Measurements from ENCODE around the gene AGBL4. TPM values are rescaled to one million over a fixed set of nuclear protein-coding genes. Genes with fewer than 3 reads are reported as not detected.

Gene AGBL4
- total RNA-seq, 6 experiments from 2014 or later = 0.06 to 1.8 (median 0.93) TPM

- no peak for TF ChIP-seq POLR2A (IDR thresholded peaks at IDR 0.05)
- TF ChIP-seq, protein P1, sequence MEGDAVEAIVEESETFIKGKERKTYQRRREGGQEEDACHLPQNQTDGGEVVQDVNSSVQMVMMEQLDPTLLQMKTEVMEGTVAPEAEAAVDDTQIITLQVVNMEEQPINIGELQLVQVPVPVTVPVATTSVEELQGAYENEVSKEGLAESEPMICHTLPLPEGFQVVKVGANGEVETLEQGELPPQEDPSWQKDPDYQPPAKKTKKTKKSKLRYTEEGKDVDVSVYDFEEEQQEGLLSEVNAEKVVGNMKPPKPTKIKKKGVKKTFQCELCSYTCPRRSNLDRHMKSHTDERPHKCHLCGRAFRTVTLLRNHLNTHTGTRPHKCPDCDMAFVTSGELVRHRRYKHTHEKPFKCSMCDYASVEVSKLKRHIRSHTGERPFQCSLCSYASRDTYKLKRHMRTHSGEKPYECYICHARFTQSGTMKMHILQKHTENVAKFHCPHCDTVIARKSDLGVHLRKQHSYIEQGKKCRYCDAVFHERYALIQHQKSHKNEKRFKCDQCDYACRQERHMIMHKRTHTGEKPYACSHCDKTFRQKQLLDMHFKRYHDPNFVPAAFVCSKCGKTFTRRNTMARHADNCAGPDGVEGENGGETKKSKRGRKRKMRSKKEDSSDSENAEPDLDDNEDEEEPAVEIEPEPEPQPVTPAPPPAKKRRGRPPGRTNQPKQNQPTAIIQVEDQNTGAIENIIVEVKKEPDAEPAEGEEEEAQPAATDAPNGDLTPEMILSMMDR (IDR thresholded peaks at IDR 0.05) = no peak
- intact Hi-C loops (cut with DNase I) = no loop called here
- no peak for ATAC-seq
Measured at GRCh38 chr1:48674641-48675040, 1349.1 kb downstream of the AGBL4 start.

GRCh38 chr1:48673332-48674105 is 1350.2 kb downstream of the AGBL4 start:
- 79% methylated on average over 8 of the region's 12 CpGs for WGBS (ENCODE audit: insufficient coverage, low coverage, low lambda C conversion rate, missing lambda C conversion rate)
- no peaks in the 10 kb centered on the region for H3K27me3 ChIP-seq
- TF ChIP-seq POLR2A (IDR thresholded peaks at IDR 0.05) = no peak
- TF ChIP-seq, protein P1 (IDR thresholded peaks at IDR 0.05) = no peak
- no peak for ATAC-seq
- peaks cover 0 to 38% (median 13%) of the 10 kb centered on the region in 4 donors for H3K4me1 ChIP-seq
- no peak overlapping the region for H3K27ac ChIP-seq
- H3K9me3 ChIP-seq = no peaks in the 10 kb centered on the region
- no peaks in the 10 kb centered on the region for H3K36me3 ChIP-seq
- intact Hi-C loops (cut with DNase I) = no loop called here
- no peak for DNase-seq
- H3K4me3 ChIP-seq = no peak overlapping the region

More at GRCh38 chr1:48674641-48675040, 1349.1 kb downstream of the AGBL4 start:
- no peak overlapping the region for H3K27ac ChIP-seq
- H3K9me3 ChIP-seq = no peaks in the 10 kb centered on the region
- H3K4me1 ChIP-seq = peaks cover 0 to 48% (median 20%) of the 10 kb centered on the region in 4 donors
- no peaks in the 10 kb centered on the region for H3K36me3 ChIP-seq
- no peak overlapping the region for H3K4me3 ChIP-seq
- 71% methylated on average over 2 of the region's 2 CpGs for WGBS (ENCODE audit: insufficient coverage, low coverage, low lambda C conversion rate, missing lambda C conversion rate)
- no peaks in the 10 kb centered on the region for H3K27me3 ChIP-seq
- no peak for DNase-seq

DNA sequence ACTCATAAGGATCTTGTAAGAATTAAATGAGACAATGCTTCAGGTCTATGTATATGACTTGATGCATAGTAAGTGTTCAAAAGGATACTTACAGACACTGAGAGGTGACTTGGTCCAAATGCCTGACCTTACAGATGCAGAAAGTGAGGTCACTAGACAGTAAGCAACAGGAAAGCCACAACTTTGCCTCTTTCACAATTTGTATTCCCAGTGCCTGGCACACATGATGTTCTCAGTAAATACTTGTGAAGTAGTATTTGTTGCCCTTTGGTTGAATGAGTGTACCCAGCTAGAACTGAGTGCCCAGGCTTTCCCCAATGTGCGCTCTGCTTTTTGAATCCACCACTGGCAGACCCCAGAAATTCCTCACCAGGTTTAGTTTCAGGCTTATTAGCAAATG is 1352.2 kb downstream of the AGBL4 start:
- intact Hi-C loops (cut with DNase I) = no loop called here
- H3K4me3 ChIP-seq = no peak overlapping the region
- H3K27ac ChIP-seq = no peak overlapping the region
- H3K27me3 ChIP-seq = no peaks in the 10 kb centered on the region
- H3K9me3 ChIP-seq = no peaks in the 10 kb centered on the region
- TF ChIP-seq POLR2A (IDR thresholded peaks at IDR 0.05) = no peak
- TF ChIP-seq, protein P1 (IDR thresholded peaks at IDR 0.05) = no peak
- 0% methylated on average over 1 of the region's 1 CpG for WGBS (ENCODE audit: insufficient coverage, low coverage, low lambda C conversion rate, missing lambda C conversion rate)
- H3K4me1 ChIP-seq = peaks cover 0 to 24% (median 5%) of the 10 kb centered on the region in 4 donors
- DNase-seq (no peak), ATAC-seq (peak in 3 of 4 donors; percentile 80 to 92 (median 81))
- no peaks in the 10 kb centered on the region for H3K36me3 ChIP-seq

DNA sequence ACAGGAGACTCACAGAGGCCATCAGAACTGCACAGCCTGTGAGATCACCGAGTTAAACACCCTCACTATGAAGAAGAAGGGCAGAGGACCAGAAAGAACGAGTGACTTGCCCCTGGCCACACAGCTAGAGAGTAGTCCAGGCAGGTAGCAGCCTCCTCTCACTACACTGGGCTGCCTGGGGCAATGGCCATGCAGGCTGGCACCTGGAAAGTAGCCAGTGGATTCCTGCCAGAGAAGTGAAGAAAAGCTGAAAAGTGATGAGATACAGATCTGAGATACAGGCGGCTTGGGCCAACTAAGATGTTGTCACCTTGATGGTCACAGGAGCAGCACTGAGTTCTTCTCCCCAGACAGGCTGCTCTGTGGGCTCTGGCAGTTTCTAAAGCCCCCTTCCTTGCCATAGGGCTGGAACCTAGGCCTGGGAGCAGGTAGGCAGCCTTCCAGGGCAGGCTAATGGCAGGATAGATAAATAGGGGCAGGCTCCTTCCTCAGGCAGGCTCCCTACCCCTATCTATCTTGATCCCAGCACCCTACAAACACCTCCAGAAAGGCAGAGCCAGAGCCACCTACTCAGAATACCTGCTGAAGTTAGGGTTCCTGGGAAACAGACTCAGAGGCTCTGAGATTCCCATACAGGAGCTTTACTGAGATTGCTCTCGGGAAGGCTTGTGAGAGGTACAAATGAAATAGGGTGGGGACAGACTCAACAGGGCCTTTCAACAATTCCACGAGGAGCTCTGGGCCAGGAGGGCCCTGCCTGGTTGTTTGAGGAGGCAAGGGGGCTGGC is 1353.3 kb downstream of the AGBL4 start:
- H3K27me3 ChIP-seq = no peaks in the 10 kb centered on the region
- intact Hi-C loops (cut with DNase I) = no loop called here
- no peak for TF ChIP-seq POLR2A (IDR thresholded peaks at IDR 0.05)
- TF ChIP-seq, protein P1 (IDR thresholded peaks at IDR 0.05) = no peak

More for the DNA sequence above, 1353.3 kb downstream of the AGBL4 start:
- 6% methylated on average over 2 of the region's 5 CpGs for WGBS (ENCODE audit: insufficient coverage, low coverage, low lambda C conversion rate, missing lambda C conversion rate)
- H3K27ac ChIP-seq = no peak overlapping the region
- no peaks in the 10 kb centered on the region for H3K36me3 ChIP-seq
- ATAC-seq (peak; percentile 65 to 87 (median 83)), DNase-seq (peak; percentile 38 to 82 (median 71))
- H3K4me3 ChIP-seq = no peak overlapping the region
- peaks cover 0 to 24% (median 5%) of the 10 kb centered on the region in 4 donors for H3K4me1 ChIP-seq
- H3K9me3 ChIP-seq = no peaks in the 10 kb centered on the region
